HTR-8/SVneo (cell line): ENCODE results near the gene PIGBOS1.

Experiments used
- DNase-seq: peaks from one replicate; pipeline ENCODE4 v3.0.0; 2011; ENCODE audit warnings: low spot score, mixed read lengths; ENCODE audit not compliant: insufficient read length
- FAIRE-seq: peaks from 2 replicates; lab custom pipeline; 2011; peaks lifted over from hg19 to GRCh38; lab: Jason Lieb, UNC

PIGBOS1 gene

DNA sequence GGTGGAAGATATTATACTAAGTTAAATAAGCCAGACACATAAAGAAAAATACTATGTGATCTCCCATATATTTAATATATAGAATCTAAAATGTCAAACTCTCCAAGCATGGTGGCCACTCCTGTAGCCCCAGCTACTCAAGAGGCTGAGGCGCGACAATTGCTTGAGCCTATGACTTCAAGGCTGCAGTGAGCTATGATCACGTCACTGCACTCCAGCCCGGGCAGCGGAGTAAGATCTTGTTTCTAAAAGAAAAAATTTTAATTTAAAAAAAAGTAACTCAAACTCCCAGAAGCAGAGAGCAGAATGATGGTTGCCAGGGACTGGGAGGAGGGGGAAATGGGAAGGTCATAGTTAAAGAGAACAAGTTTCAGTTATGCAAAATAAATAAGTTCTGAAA is 42.6 kb downstream of the PIGBOS1 start:
- FAIRE-seq (no peak), DNase-seq (no peak)

DNA sequence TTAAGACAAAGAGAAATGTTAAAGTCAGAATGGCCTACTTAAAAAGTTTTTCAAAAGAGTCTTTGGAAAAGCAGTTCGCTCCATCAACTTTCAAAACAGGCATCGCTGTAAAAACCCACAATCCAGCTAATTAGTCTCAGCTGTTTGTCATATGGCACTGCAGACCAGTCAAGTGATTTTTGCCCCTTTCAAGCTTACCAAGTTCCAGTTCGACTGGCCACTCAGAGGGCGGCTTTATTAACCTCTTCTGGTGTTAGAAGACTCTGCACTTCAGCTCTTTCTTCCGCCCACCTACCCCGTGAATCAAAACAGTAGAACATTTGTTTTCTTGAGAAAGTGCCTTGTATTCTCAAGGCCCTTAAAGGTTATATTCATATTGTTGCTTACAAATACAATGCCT is 48.6 kb downstream of the PIGBOS1 start:
- no peak for FAIRE-seq
- DNase-seq: no peak

DNA sequence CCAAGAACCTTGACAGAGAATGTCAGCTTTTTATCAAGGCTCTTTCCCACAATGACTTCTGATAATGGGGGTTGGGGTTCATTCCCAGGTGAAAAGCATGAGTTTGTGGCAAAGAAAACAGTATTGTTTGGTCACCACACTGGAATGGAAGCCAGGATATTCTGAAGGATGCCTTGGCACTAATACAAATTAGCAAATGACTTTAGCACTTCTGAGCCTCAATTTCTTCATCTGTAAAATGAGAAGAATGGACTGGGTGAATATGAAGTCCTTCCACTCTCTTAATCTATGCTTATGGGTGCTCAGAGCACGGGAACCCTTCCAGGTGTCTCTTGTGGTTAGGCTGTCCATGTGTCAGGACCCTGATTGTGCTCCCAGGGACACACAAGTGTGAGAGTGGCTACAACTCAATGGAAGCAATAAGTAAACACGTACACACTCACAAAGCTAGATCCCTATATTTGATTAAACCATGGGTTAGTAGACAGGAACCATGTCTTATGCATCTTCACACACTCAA is 50.7 kb downstream of the PIGBOS1 start:
- DNase-seq (no peak), FAIRE-seq (no peak)

DNA sequence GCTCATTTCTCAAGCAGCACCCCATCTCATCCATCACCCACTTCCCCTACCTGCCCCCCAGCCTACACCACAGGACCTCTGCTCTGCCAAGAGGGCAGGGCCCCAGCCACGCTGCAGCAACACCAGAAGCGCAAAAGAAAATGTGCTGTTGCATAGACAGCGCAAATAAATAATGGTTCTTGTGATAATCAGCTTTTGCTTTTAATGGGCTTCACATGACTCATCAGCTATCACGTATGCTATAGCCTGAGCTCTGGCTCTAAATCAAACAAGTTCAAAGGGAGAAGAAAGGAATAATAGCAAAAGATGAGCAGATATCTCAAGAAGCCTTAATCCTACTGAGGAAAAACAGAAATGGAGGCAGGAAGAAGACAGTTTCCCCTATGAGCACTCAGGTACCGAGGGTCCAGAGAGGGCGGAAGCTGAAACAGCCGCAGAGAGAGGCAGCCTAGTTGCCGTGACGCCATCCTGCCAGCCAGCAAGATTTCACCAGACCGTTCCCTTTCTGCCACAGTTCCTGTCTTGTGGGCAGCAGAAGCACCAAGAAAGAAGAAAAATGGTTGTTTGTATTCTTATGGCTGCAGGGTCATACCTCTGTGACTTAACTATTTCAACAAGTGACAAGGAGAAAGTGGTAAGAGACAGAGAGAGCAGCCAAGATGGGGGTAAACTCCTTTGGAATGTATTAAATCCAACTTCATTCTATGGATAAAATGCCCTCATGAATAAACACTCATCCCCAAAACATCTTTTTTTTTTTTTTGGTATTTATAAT is 51.3 kb downstream of the PIGBOS1 start:
- FAIRE-seq (no peak), DNase-seq (no peak)
